MCF 10A (cell line): Measurements from ENCODE around the gene PPP2R5C. TPM values are rescaled to one million over a fixed set of nuclear protein-coding genes. Genes with fewer than 3 reads are reported as not detected.
"Not testable (repeated sequence)": the region's sequence is repeated elsewhere in the genome, so short reads cannot be mapped to it uniquely, and the experiment has no call there.

Experiments used
- BruUV-seq: library from RNA; stranded (reverse); fragments of 400-500 nt; replicated peaks from 2 replicates; lab custom pipeline; 2021; lab: Mats Ljungman, UMichigan
- CTCF ChIA-PET: fragments of 300-600 bp; sonication (Branson Sonifier 250); formaldehyde crosslinking; extraction: SDS; loops from one replicate; lab custom pipeline; 2021; ENCODE audit warnings: antibody characterized with exemption, inconsistent platforms; lab: Yijun Ruan, JAX
- POLR2A ChIA-PET: fragments of 300-600, 350-650 bp; sonication (Branson Sonifier 250); formaldehyde crosslinking; extraction: SDS; loops from one replicate; lab custom pipeline; 2020; ENCODE audit warnings: antibody characterized with exemption, inconsistent platforms; lab: Yijun Ruan, JAX
- DNase-seq: peaks from one replicate; pipeline ENCODE4 v3.0.0-alpha.2; 2018; ENCODE audit not compliant: unreplicated experiment
- H3K27ac Mint-ChIP-seq: one replicate; pipeline ENCODE4 v1.8.0; 2022; ENCODE audit warnings: mild to moderate bottlenecking, low read depth, mixed read lengths; ENCODE audit not compliant: unreplicated experiment
- H3K27me3 Mint-ChIP-seq: one replicate; pipeline ENCODE4 v1.8.0; 2022; ENCODE audit warnings: mixed read lengths; ENCODE audit not compliant: insufficient read depth, unreplicated experiment
- H3K36me3 Mint-ChIP-seq: one replicate; pipeline ENCODE4 v1.8.0; 2022; ENCODE audit warnings: mild to moderate bottlenecking, moderate library complexity, mixed read lengths; ENCODE audit not compliant: insufficient read depth, unreplicated experiment
- H3K4me1 Mint-ChIP-seq: one replicate; pipeline ENCODE4 v1.8.0; 2022; ENCODE audit warnings: mixed read lengths; ENCODE audit not compliant: insufficient read depth, unreplicated experiment
- H3K4me3 Mint-ChIP-seq: one replicate; pipeline ENCODE4 v1.8.0; 2022; ENCODE audit warnings: mild to moderate bottlenecking, moderate library complexity, mixed read lengths; ENCODE audit not compliant: unreplicated experiment
- H3K9me3 Mint-ChIP-seq: one replicate; pipeline ENCODE4 v1.8.0; 2022; ENCODE audit warnings: mixed read lengths; ENCODE audit not compliant: unreplicated experiment
- intact Hi-C: fragments of 100-400 bp; cut with micrococcal nuclease; formaldehyde crosslinking; loops from 2 replicates; pipeline ENCODE4 v1.14.1; 2022
- total RNA-seq: library from RNA; stranded (reverse); gene quantifications from 2 replicates; pipeline ENCODE4 v1.2.3, GENCODE V29; 2022
- TF ChIP-seq, protein P1 (sequence below): fragments of 200-600 bp; IDR thresholded peaks from one replicate; pipeline ENCODE4 v1.8.0; 2022; ENCODE audit warnings: antibody characterized with exemption, mild to moderate bottlenecking; ENCODE audit not compliant: unreplicated experiment

The PPP2R5C gene
- total RNA-seq, 1 experiment from 2014 or later, result 118 TPM

DNA sequence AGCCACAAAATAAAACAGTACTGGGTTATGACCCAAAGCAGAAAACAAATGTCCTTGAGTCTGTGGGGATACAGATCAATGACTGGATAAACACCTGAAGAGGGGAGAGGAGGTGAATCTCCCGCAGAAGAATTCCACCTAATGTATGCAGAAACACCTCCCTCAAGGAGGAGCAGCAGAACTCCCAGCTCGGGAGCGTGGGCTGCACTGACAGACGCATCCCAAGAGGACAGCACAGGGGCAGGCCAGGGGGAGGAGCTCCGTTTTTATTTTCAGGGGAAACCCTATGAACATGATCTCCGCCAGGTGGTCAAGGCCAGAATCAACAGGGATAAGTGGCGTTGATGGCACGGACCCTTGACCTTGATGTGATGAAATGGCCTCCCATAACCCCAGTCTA lies 41.8 kb upstream of the PPP2R5C start:
- no peaks in the 10 kb centered on the region for H3K36me3 Mint-ChIP-seq
- intact Hi-C loops, result loop anchor here (5.0 kb wide), 1 partner anchor 43 kb away; the partner anchor contains the start of gene PPP2R5C
- no peak overlapping the region for H3K27ac Mint-ChIP-seq
- peaks cover 10% of the 10 kb centered on the region for H3K4me1 Mint-ChIP-seq
- no TSS peak for BruUV-seq
- ChIA-PET POLR2A (interaction anchor here (1.1 to 1.3 kb wide), 2 partner anchors 12 to 38 kb away, joined by 3 to 4 read pairs; no protein-coding TSS in a partner anchor), CTCF (interaction anchor here (0.6 to 1.5 kb wide), 4 partner anchors 11 to 178 kb away, joined by 3 read pairs; no protein-coding TSS in a partner anchor)
- no peak for DNase-seq
- no peaks in the 10 kb centered on the region for H3K27me3 Mint-ChIP-seq
- TF ChIP-seq, protein P1, sequence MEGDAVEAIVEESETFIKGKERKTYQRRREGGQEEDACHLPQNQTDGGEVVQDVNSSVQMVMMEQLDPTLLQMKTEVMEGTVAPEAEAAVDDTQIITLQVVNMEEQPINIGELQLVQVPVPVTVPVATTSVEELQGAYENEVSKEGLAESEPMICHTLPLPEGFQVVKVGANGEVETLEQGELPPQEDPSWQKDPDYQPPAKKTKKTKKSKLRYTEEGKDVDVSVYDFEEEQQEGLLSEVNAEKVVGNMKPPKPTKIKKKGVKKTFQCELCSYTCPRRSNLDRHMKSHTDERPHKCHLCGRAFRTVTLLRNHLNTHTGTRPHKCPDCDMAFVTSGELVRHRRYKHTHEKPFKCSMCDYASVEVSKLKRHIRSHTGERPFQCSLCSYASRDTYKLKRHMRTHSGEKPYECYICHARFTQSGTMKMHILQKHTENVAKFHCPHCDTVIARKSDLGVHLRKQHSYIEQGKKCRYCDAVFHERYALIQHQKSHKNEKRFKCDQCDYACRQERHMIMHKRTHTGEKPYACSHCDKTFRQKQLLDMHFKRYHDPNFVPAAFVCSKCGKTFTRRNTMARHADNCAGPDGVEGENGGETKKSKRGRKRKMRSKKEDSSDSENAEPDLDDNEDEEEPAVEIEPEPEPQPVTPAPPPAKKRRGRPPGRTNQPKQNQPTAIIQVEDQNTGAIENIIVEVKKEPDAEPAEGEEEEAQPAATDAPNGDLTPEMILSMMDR, result no peak
- no peaks in the 10 kb centered on the region for H3K9me3 Mint-ChIP-seq
- no peak overlapping the region for H3K4me3 Mint-ChIP-seq

DNA sequence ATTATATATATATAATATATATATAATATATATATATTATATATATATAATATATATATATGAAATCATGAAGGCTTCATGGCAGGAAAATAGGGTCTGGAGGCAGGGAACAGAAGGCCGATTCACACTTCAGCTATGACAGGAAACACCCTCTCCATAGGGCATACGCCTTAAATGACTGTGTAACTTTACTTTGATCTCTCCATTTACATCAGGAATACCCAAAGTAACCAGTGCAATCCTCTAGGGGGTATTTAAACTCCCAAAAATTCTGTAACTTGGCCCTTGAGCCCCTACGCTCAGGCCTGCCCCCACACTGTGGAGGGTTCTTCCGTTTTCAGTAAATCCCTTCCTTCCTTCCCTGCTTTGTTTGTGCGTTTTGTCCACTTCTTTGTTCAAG lies 40.4 kb upstream of the PPP2R5C start:
- no peaks in the 10 kb centered on the region for H3K9me3 Mint-ChIP-seq
- ChIA-PET CTCF (interaction anchor here (1.1 kb wide), 1 partner anchor 50 kb away, joined by 3 read pairs; no protein-coding TSS in a partner anchor), POLR2A (interaction anchor here (1.0 to 2.4 kb wide), 6 partner anchors 10 to 226 kb away, joined by 4 to 20 read pairs (median 6); no protein-coding TSS in a partner anchor)
- no peak overlapping the region for H3K4me3 Mint-ChIP-seq
- TF ChIP-seq, protein P1, result no peak
- DNase-seq, result no peak
- no peak overlapping the region for H3K27ac Mint-ChIP-seq
- peaks cover 10% of the 10 kb centered on the region for H3K4me1 Mint-ChIP-seq
- intact Hi-C loops, result loop anchor here (5.0 kb wide), 1 partner anchor 41 kb away; the partner anchor contains the start of gene PPP2R5C
- BruUV-seq, result no TSS peak
- H3K27me3 Mint-ChIP-seq, result no peaks in the 10 kb centered on the region
- H3K36me3 Mint-ChIP-seq, result no peaks in the 10 kb centered on the region

DNA sequence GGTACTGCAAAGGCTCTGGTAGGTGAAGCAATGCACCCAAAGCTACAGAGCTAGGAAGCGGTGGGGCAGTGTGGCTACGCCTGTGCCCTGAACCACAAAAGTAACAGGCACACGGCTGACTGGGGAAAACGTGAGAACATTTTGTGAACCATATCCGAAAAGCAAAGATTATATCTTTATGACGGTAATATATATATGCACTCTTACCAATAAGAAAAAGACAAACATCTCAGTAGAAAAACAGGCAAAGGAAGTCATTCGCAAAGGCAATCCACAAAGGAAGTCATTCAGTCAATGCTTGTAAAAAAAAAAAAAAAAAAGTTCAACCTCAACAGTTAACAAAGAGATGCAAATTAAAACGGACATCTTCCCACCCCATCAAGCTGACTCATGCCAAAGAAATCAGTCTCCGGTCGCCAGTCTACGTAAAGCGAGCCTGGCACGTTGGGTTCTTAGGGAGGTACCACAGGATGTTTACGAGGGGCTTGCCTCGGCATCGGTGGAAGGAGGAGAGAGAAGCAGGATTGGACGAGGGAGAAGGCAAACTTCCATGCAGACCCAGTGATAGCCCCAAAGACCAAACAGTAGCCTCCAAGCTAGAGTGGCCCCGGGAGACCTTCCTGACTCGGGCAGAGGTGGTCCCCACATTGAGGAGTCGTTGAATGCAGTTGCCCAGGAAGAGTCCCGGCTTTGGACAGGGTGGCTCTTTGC lies 39.4 kb upstream of the PPP2R5C start:
- no peaks in the 10 kb centered on the region for H3K27me3 Mint-ChIP-seq
- POLR2A ChIA-PET, result interaction anchor here (0.6 to 2.4 kb wide), 9 partner anchors 9 to 366 kb away, joined by 3 to 20 read pairs (median 4); no protein-coding TSS in a partner anchor
- no TSS peak for BruUV-seq
- H3K4me1 Mint-ChIP-seq, result peaks cover 10% of the 10 kb centered on the region
- peak overlapping the region; percentile 88 for H3K27ac Mint-ChIP-seq
- no peaks in the 10 kb centered on the region for H3K9me3 Mint-ChIP-seq
- peak; percentile 81 for DNase-seq
- TF ChIP-seq, protein P1, result no peak
- H3K4me3 Mint-ChIP-seq, result peak overlapping the region; percentile 50
- CTCF ChIA-PET, result interaction anchor here (0.6 to 1.1 kb wide), 3 partner anchors 49 to 1997 kb away, joined by 3 read pairs; no protein-coding TSS in a partner anchor
- intact Hi-C loops, result loop anchor here (5.0 kb wide), 1 partner anchor 40 kb away; the partner anchor contains the start of gene PPP2R5C
- H3K36me3 Mint-ChIP-seq, result no peaks in the 10 kb centered on the region

DNA sequence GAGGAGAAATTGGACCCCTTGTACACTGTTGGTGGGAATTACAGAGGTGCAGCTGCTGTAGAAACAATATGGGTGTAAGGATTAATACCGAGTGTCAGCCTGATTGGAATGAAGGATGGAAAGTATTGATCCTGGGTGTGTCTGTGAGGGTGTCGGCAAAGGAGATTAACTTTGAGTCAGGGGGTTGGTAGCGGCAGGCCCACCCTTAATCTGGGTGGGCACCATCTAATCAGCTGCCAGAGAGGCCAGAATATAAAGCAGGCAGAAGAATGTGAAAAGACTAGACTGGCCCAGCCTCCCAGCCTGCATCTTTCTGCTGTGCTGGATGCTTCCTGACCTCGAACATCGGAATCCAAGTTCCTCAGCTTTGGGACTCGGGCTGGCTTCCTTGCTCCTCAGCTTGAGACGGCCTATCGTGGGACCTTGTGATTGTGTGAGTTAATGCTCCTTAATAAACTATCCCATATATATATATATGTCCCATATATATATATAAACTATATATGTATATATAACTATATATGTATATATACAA lies 38.4 kb upstream of the PPP2R5C start:
- Mint-ChIP-seq H3K27ac (peak overlapping the region; percentile 88), H3K36me3 (no peaks in the 10 kb centered on the region)

DNA sequence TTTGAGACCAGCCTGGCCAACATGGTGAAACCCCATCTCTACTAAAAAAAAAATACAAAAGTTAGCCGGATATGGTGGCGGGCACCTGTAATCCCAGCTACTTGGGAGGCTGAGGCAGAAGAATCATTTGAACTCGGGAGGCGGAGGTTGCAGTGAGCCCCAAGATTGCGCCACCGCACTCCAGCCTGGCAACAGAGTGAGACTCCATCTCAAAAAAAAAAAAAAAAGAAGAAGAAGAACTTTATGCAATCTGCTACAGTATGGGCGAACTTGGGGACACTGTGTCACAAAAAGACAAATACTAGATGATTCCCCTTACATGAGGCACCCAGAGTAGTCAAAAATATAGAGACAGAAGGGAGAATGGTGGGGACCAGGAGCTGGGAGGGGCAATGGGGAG lies 35.9 kb upstream of the PPP2R5C start:
- H3K4me3 Mint-ChIP-seq, BruUV-seq, H3K4me1 Mint-ChIP-seq, H3K36me3 Mint-ChIP-seq, intact Hi-C loops, H3K9me3 Mint-ChIP-seq, H3K27ac Mint-ChIP-seq, H3K27me3 Mint-ChIP-seq, DNase-seq: not testable (repeated sequence)
- ChIA-PET CTCF (interaction anchor here (0.6 kb wide), 1 partner anchor 1026 kb away, joined by 3 read pairs; no protein-coding TSS in a partner anchor), POLR2A (interaction anchor here (0.7 kb wide), 1 partner anchor 38 kb away, joined by 4 read pairs; no protein-coding TSS in a partner anchor)

More for the DNA sequence above, 38.4 kb upstream of the PPP2R5C start:
- CTCF ChIA-PET, result interaction anchor here (0.6 kb wide), 1 partner anchor 230 kb away, joined by 3 read pairs; no protein-coding TSS in a partner anchor
- Mint-ChIP-seq H3K9me3 (no peaks in the 10 kb centered on the region), H3K27me3 (no peaks in the 10 kb centered on the region), H3K4me1 (peaks cover 10% of the 10 kb centered on the region), H3K4me3 (no peak overlapping the region)
- TF ChIP-seq, protein P1, result no peak
- POLR2A ChIA-PET, result interaction anchor here (0.6 to 2.4 kb wide), 6 partner anchors 8 to 365 kb away, joined by 3 to 20 read pairs (median 4); no protein-coding TSS in a partner anchor
- intact Hi-C loops, result loop anchor here (5.0 kb wide), 1 partner anchor 39 kb away; the partner anchor contains the start of gene PPP2R5C
- no peak for DNase-seq
- BruUV-seq, result no TSS peak
